ENCODE measurements around the gene REEP3.

DNA sequence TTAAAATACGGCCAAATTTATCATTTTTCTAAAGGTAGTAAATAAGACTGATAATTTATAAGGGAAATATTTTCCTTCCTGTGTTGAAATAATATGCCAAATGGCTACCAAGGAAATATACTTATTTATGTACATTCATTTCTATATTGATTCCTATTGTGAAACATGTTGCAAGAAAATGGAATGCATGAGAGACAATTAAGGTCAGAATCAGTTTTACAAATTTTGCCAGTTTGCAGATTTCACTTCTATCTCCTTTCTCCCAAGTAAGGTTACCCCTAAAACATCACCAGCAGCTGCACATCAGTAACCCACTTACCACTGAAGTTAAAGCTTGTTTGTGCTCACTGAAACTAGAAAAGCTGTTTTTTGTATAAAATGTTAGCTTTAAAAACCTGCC, 19.2 kb upstream of the REEP3 start:
- TF ChIP-seq, protein P1, sequence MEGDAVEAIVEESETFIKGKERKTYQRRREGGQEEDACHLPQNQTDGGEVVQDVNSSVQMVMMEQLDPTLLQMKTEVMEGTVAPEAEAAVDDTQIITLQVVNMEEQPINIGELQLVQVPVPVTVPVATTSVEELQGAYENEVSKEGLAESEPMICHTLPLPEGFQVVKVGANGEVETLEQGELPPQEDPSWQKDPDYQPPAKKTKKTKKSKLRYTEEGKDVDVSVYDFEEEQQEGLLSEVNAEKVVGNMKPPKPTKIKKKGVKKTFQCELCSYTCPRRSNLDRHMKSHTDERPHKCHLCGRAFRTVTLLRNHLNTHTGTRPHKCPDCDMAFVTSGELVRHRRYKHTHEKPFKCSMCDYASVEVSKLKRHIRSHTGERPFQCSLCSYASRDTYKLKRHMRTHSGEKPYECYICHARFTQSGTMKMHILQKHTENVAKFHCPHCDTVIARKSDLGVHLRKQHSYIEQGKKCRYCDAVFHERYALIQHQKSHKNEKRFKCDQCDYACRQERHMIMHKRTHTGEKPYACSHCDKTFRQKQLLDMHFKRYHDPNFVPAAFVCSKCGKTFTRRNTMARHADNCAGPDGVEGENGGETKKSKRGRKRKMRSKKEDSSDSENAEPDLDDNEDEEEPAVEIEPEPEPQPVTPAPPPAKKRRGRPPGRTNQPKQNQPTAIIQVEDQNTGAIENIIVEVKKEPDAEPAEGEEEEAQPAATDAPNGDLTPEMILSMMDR (IDR thresholded peaks at IDR 0.05), result no peak
- no peak for TF ChIP-seq EZH2 (IDR thresholded peaks at IDR 0.05; ENCODE audit: borderline replicate concordance, insufficient read depth, low read depth, low read length, poor library complexity, severe bottlenecking)

Data from B cell (primary cell).